ENCODE results near the gene P3H4.

P3H4 gene

DNA sequence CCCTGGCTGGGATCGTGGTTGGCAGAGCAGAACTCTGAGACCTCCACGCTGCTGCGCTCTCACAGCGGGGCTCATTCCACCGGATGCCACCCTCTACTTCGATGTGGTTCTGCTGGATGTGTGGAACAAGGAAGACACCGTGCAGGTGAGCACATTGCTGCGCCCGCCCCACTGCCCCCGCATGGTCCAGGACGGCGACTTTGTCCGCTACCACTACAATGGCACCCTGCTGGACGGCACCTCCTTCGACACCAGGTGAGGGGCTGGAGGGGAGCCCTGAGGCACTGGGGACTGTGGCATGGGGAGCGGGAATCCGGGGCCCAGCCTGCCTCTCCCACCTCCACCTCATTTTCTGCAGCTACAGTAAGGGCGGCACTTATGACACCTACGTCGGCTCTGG, 6.3 kb upstream of the P3H4 start:
- no peak for DNase-seq

DNA sequence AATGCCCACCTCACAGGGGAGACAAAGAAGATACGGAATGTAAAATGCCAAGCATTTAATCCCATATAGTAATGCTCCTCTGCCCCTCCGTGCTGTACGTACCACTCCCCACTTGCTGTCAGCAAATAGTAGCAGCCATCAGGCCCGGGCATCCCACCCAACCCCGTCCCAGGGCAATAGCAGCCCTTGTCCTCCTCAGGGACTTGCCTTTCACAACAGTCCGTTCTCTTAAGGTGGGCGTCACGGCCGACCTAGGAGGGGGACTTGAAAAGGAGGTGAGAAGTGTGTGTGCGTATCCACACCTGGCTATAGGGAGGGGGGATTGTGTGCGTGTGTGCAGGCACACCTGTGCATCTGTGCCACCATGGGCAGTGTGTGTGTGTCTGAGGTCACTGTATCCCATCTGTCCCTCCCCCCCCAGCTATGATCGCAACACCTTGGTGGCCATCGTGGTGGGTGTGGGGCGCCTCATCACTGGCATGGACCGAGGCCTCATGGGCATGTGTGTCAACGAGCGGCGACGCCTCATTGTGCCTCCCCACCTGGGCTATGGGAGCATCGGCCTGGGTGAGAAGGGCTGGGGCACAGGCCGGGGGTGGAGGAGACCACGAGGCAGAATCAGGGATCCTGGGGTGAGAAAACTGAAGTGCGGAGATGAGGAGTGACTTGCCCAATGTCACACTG, 5.0 kb upstream of the P3H4 start:
- no peak for DNase-seq

DNA sequence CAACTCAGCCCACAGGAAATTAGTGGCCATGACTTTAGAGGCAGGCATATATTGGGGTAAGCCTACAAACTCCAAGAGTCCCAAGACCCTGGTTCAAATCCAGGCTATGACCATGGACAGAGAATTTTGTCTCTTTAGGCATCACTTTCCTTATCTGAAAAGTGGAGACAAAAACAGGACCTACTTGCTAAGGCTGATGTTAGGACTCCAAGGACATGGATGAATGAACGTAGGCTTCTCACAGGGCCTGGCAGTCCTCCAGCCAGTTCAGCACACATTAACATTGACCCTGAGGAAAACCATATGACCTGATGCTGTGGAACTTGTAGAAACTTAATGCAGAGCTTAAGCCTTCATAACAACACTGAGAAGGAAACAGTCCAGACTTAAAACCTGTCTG, 2.4 kb upstream of the P3H4 start:
- DNase-seq: no peak

DNA sequence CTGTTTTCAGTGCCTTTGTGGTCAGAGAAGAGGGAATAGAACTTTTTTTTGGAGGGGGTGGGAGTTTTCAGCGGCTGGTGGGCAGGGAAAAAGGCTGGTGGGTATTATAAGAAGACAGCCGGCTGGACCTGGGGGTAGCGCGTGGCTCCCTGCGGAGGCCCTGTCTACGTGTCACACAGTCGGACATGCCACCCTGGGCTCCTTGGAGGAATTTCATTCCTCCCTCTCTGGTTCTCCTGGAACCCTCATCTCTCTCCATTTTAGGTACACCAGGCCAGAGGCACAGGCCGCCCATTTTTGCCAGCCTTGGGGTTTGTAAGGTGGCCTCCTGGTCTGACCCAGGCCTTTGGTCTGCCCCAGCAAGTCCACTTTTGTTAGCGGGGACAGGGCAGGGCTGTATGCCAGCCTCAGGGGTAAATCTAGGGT, 2.0 kb upstream of the P3H4 start:
- DNase-seq: no peak

DNA sequence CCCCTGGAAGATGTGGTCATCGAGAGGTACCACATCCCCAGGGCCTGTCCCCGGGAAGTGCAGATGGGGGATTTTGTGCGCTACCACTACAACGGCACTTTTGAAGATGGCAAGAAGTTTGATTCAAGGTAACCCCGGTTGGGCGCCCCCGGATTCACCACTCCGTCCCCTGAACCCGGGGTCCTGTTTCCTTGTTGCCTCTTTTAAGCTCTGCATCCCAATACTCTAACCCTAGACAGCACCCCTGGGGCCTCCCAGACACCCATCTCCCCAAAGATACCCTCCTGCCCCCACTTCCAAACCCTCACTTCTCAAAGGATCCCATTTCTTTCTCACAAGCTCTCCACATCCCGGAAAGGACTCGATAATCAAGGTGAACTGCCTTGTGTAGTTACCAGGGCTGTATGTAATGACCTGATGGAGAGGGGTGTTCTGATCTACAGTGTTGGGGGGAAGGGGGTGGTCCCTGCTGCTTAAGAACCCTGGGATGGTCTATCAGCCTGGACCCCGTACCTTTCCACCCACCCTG, 1.5 kb upstream of the P3H4 start:
- no peak for DNase-seq

DNA sequence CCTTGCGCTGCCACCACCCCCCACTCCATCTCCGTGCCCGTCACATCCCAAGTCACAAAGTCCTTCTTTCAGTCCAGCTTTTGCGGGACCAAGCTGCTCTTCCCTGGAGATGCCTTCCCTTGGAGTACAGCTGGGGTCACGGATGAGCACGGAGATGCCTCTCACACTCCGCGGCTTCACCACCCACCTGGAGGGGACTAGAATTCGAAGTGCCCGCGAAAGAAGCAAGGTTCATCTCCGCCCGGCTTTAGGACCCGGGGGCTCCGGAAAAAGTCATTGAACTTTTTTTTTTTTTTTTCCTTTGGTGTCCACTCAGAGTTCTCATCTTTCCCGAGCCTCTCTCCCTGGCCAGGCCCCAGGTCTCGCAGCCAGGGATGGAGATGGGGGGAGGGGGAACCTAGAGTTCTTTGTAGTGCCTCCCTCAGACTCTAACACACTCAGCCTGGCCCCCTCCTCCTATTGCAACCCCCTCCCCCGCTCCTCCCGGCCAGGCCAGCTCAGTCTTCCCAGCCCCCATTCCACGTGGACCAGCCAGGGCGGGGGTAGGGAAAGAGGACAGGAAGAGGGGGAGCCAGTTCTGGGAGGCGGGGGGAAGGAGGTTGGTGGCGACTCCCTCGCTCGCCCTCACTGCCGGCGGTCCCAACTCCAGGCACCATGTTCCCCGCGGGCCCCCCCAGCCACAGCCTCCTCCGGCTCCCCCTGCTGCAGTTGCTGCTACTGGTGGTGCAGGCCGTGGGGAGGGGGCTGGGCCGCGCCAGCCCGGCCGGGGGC, 817 bp upstream of the P3H4 start, which contains the start of gene FKBP10:
TSS of gene FKBP10 (plus strand) at position 624 of the 771 bp plus-strand sequence. CDS start at position 655, 31 bp downstream.
- no peak for DNase-seq

DNA sequence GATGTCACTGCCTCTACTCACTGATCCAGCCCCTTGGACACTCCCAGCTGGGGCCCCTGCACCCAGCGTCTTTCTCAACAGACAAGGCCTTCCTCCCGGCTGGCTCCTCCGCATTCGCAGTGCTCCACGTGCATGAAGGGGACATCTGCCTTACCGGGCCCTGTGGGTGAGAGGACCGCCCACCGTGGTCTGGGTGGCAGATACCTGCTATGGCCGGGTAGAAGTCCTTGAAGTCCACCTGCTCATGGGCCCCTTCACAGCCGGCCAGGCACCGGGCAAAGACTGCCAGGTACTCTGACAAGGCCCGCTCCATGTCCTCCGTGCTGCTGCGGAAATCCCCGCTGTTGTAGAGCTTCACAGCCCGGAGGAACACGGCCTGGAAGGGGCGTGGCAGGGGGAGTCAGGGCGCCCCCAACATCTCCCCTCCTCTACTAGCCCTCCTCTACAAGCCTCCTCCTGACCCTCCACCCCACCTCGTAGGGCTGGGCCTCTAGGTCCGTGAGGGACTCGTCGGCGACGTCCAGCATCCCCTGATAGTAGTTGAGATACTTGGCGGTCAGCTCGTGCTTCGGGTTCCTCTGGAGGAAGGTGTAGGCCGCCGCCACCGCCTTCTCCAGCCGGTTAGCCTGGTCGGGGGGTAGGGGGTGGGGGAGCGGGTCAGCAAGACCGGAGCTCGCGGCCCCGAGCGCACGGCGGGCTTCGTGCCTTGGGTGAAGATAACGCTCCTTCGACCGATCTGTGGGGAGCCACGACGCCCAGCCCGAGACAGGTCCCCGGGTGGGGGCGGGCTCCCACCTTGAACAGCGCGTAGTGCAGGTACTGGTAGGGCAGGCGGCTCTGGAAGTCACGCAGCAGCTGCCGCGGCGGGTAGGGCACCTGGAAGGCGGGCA, 845 bp downstream of the P3H4 start:
- DNase-seq: no peak

DNA sequence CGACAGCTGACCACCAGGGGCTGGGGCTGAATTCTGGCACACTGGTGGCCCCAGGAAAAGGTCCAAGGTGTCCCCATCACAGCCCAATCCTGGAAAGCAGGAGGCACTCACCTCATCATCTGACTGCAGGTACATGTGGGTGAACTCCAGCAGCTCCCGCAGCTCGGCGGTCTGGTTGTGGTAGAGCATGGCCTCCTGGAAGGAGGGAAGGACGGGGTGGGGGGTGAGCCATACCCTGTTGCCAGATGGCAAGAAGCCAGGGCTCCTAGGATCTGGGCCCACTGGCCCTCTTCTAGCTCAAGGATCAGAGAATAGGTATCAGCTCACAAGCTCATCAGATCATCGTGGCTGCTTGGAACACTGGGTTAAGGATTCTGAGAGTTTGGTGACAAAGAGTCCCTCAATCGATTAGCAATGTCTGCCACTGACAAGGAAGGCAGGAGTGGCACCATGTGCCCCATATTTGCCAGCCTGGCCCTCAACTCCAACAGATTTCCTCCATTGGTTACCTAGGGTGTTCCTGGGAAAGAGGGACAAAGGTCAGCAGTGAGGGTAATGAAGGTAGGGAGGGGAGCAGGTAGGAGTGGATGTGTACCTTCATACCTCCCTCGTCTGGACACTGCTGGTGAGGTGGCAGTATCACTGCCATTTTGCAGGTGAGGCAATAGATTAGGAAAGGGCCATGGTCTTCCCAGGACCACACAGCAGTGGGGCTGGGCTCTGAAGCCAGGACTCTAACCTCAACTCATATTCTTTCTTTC, 4.9 kb downstream of the P3H4 start:
- no peak for DNase-seq

DNA sequence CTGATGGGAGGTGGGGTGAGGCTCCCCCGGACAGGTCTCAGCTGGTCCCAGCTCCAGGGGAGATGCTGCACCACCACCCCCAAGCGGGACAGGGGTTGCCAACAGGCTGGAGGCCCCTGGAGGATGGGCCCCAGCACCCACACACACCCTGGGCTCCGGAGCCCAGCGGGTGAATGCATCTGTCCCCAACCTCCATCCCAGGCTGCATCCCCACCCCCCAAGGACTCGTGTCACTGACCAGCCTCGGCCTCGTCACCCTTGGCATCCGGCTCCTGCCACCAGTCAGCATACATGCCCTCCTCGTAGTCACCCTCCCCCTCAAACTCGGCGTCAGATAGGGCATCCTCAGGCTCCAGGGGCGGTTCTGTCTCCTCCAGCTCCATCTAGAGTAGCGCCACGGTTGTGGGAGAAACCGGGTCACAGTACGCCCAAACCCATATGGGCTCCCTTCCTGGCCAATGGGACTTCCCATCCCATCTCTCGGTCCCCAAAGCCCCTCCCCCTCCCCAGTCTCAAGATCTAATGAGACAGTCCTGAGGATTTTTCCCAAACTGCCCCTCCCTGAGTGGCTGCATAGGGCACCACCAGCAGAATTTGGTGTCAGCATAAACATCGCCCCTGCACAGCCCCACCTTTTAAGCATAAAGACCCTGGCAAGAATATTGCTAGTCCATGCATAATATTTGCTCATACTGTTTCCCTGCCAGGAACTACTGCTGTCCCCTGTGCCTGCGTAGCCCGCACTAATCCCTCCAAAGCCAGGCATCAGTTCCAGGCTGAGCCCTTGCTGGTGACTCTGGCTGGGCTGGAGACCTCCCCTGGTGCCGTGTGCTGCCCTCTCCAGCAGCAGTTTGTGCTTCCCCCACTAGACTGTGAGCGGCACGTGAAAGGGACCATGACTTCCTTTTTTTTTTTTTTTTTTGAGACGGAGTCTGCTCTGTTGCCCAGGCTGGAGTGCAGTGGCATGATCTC, 8.4 kb downstream of the P3H4 start:
- DNase-seq: no peak

DNA sequence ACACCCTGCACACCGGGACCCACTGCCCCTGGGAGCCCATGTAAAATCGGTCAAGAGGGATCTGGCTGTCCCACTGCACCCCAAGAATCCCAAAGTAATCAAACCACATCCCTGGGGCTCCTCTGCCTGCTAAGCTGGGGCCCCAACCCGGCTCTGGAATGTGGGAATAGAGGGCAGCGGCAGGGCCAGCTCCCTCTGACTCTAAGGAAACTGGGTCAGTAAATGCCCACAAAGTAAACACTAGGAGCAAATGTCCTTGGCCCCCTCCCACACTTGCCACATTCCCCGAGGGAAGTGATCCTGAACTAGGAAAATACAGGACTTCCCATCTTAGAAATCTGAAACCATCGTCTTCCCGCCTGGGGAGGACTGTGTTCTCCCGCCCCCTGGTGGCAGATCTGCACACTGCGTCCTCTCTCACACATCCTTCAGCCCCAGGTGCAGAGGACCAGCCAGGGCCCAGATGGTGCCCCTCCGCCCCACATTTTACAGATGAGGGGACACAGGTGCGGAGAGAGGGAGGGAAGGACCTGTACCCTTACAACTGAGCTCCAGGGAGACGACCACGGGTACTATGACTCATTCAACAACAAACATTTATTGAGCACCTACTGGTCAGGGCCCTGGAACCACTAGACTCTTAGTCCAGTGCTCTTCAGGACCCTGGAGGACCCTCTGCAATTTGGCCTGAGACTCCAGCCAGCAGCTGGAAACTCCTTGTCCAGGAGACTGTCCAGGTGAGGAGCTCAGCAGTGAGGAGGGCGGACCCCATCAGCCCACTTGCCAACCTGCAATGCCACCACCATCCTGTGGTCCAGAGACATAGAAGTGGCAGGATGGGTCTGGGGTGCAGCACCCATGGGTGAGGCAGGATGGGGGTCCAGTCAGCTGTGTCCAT, 10.1 kb downstream of the P3H4 start:
- DNase-seq: peak; percentile 74

DNA sequence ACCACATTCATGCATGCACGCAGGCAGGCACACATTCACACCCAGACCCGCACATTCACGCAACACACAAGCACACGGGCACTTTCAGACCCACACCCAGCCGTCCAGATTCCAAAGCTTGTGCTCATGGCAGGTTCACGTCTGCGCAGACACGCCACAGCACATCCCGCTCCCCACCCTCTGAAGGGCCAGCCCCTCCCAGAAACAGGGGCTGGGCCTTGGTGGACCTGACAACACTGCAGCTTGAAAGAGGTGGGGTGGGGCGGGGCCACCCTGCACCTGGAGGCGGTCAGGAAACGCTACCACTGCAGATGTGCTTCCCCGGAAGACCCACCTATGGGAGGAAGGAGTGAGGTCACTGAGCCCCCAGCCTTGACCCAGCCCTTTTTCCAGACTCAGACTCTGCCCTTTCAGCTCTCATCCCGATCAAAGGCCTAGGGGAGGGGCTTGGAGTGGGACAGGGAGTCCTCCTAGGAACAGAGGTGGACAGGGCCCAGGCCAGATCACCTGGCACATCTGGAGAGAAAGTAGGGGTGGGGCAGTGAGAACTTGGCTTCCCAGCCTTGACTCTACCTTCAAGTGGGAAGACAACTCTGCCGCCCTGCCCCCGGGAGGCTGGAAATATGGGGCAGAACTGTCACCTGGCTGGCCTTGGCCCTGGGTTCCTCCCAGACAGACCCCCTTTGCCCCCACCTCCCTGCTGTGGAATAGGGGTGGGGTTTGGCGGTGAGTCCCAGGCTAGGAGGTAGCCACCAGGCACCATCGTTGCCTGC, 11.0 kb downstream of the P3H4 start:
- DNase-seq: no peak

DNA sequence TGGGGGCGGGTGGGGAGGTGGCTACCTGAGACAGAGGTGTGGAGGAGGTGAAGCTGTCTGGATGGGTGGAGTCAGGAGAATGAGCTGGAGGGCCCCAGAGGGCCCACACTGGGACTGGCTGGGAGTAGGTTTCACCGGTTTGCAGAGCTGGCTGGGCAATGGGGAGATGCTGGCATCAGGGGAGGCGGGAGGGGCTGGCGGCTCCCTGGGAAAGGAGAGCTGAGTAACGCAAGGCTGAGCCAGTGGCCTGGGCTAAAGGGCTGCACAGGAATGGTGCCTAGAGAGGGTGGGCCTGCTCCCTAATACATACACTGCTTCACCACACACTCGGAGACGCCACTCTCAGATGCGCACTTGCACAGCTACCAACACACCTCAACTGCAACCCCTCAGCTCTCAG, 12.4 kb downstream of the P3H4 start:
- DNase-seq: no peak

DNA sequence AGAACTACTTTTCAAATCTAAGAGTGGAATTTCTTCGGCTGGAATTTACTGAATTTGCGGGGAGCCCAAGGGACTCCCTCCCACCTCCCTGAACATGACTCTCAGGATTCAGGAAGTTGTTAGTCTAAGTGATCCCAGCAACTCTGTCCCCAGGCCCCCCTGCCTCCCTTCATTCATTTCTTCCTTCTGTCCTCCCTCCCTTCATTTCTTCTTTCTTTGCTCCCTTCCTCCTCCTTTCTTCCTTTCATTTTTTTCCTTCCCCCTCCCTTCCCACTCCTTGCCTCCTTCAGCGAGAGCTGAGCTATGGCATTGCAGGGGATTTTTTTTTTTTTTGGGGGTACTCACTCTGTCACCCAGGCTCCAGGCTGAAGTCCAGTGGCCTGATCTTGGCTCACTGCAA, 14.4 kb downstream of the P3H4 start:
- no peak for DNase-seq

DNA sequence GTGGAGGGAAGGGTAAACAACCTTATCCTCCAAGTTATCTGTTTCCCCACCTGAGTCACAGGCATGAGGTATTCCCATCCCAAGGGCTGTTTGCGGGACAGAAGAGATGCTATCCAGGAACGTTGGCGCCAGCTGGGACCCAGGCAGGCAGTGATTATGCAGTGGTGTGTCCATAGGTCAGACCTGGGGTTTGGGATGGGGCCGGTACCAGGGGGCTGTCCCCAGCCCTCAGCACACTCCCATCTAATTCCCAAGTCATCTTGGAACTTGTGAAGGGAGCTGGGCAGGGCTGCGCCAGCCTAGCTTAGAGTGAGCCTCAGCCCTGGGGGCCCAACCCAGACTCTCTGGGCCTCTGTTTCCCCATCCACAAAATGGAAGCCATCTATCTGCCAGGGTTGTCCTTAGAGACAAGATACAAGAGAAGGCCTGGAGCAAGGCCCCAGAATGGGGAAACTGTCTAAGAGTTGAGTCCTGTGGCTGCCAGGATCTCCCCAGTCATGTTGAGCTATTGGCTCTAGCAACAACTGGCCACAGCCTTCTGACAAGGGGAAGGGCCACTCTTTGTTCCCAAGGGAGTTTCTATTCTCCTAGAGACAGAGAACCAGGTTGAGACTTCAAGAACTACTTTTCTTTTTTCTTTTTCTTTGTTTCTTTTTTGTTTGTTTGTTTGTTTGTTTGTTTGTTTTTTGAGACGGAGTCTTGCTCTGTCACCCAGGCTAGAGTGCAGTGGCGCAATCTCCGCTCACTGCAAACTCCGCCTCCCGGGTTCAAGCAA, 15.4 kb downstream of the P3H4 start:
- DNase-seq: no peak

DNA sequence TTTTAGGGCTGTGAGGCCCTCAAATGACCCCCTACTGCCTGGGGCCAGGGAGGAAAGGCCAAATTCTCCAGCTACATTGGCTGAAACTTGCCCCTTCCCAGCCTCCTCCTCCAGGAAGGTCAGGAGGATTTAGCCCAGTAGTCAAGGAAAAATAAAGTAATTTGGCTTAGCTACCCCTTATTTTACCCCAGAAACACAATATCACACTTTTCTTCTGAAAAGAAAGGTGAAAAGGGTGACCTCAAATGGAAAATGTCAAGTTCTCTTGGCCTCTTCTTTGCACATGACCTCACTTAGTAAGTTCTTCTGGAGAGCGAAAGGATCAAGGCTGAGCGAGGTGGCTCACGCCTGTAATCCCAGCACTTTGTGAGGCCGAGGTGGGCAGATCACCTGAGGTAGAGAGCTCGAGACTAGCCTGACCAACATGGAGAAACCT, 17.2 kb downstream of the P3H4 start:
- no peak for DNase-seq

DNA sequence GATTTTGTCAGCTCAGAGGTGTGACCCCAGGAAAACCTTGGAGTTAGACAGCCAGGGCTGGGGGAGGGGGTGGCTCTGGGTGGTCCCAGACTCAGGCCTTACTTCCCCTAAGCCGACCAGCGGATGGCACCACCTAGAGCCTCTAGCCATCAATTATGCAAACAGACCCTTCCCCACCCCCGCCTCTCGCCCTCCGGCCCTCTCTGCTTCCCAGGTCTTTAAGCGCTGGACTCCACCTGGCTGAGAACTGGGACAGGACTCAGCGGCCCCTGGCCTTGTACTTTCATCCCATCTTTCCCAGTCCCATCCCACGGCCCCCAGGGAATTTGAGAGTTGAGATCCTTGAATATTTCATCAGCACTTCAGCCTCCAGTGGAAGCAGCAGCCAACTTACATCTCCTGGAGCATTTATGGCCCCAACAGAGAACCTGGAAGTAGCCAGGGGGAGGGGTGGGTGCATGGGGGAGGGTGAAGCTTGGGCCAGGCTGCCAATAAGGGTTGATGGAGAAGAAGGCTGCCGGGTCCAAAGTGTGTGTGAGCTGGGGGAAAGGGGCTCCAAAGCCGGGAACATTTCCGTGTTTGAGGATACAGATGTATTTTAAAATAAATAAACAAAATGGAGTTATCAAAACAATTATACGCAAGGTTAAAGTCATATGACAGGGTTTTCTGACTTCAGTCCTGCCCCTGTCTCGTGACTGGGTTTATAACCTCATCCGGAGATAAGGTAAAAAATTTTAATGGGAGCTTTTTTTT, 17.8 kb downstream of the P3H4 start:
- DNase-seq: no peak

Measured in NCI-H1694 treated with DMSO at 0.1 percent for 48 hours (cell line).